ENCODE data around the gene MIGA2. TPM values are rescaled to one million over a fixed set of nuclear protein-coding genes. Genes with fewer than 3 reads are reported as not detected.
A peak's percentile ranks its signal among the peaks of the same experiment; 100 is the strongest.

Gene MIGA2
- total and polyA plus RNA-seq, 2 of the 8 experiments (the other 6 are each of a cell fraction or from before 2014, with no cell fraction given): 24.6 to 39.0 TPM

- peak; percentile 54 to 61 for TF ChIP-seq RAD21 (IDR thresholded peaks at IDR 0.05 in 1 of 2, conservative IDR thresholded peaks at IDR 0.05 in 1 of 2; ENCODE audit: low read depth in 2 of 2, low read length in 2 of 2)
- TF ChIP-seq USF2 (IDR thresholded peaks at IDR 0.05; ENCODE audit: low read length): no peak
- TF ChIP-seq ATF2 (IDR thresholded peaks at IDR 0.05; ENCODE audit: low read length): peak; percentile 74
Measured at GRCh38 chr9:129006328-129007034, 29.9 kb upstream of the MIGA2 start (continued).

Measured in H1 (cell line).